ENCODE results near the gene KCNAB1.

Gene KCNAB1

DNA sequence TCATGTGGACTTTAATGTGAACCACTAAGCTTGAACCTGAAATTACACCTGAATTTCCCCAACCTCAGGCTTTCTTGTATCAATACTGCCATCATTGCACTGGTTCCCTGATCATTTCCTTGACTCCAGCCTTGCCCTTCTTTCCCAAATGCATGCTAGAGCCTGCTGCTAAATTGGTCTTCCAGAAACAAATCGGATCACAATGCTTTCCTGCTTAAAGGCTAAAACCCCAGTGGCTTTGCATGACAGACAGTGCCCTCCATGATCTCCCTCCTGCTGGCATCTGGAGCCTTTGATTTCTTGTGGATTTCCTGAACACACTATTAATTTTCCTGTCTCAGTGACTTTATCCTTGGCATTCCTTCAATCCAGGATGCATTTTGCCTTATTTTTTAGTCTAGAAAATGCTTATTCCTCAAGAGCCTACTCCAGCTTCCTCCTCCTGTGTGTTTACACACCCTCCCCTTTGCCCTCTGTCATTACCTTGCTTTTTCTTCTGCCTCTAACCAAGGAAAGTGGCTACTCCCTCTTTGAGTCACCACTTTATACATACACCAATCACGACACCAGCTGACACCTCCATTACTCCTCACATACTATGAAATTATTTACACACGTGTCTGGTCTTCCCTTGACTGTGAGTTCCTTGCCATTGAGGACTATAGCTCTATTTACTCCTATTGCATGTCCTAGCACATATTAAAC is 214.6 kb downstream of the KCNAB1 start:
- no peak for DNase-seq

DNA sequence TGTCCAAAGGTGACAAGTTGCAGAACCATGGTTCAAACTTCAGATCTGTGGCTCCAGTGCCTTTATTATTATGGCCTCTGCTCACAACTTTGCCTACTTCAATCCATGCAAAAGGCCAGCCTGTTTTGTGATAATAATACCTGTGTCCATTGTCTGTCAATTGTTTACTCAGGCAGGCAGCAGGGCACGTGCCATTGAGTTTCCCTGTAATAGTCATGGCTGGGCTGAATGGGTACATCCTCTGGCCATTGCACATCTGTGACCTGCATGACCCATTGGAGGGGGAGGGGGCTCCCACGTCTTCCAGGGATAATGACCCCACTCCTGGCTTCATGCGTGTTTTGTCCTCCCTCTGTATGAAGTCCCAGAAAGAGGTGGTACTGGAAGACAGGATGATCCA is 219.1 kb downstream of the KCNAB1 start:
- DNase-seq: no peak

DNA sequence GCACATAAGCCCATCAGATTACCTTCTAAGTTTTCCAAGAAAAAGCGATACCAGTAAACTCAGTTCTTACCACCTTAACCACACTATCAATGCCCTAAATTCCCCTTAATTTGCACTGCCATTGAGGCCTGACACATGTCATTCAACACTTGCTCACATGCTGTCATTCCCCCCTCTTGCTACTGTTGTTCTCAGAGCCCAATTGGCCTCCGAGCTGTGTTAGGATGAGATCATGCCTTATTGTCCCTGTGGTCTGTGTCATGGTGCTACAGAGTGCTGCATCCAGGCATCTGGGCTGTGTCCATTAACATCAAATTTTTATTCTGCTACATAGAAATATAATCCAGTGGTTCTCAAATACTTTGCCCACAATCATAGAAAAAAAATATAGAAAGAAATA is 221.0 kb downstream of the KCNAB1 start:
- DNase-seq: no peak

DNA sequence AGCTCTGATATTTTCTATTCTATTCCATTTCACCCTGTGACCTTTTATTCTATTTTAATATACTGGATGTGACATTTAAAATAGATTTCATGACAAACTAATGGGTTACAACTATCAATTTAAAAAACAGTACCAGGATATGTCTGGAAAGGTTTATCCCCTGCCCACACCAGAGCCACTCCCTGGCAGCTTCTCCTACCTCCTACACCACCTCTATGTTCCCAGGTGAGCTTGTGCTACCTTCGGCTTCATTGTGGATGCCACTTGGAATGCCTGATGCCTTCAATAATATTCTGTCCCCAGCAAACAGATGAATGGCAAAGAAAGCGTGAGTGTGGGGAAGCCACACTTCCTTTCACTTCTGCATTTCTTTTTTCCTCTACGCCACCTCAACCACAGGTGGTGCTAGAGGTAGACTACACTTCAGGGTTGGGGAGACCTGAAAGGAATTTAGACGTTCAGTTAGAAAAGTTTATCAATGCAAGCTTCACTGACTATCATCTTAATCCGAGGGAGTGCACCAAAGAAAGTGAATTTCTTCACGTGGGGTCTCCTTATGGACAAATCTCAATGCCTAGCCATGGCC is 221.5 kb downstream of the KCNAB1 start:
- DNase-seq: no peak

DNA sequence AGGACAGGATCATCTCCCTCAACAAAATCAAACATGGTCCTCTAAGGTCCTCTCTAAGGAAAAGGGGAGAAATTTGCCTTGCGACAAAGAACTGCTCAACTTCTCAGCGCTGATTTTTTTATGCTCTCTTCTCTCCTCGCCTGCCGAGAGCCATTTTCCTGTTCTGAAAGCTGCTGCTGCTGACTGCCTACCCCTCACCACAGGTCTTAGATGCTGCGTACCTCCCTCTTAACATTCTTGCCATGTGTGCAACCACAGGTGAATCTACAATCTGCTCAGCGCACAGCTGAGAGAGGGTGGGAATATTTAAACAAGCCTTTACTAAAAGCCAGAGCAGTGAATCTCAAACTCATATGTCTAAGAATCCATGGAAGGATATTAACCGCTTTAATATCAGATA is 223.8 kb downstream of the KCNAB1 start:
- DNase-seq: no peak

DNA sequence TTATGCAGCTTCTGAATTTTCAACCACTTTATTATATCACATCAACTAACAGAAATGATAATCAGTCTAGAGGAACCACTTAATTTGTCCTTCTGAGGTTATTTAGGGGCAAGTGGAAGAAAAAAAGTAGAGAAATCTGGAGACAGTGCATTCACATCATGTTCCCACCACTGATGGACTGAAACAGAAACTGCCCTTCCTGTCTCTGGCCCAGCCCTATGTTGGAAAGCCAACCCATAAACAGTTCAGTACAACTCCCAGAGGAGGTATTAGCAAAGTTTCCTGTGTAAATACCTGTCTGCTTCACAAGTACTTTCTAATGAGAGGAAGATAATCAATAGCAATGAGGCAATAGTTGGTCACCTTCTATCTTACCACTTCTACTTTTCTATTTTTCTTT is 228.7 kb downstream of the KCNAB1 start:
- no peak for DNase-seq

DNA sequence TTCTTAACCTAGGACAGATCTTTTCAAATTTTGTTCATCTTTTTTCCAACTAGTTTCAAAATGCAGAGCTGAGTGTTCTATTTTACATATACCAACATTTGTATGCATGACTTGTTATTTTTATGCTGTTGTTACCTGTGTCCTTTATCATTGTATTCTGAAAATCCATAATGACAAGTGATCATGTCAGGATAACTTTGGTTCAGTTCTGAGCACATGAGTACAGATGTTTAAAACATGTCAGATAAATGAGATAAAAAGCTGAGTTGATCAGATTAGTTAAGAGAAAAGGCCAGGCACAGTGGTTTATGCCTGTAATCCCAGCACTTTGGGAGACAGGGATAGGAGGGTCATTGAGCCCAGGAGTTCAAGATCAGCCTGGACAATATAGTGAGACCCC is 229.6 kb downstream of the KCNAB1 start:
- DNase-seq: no peak

DNA sequence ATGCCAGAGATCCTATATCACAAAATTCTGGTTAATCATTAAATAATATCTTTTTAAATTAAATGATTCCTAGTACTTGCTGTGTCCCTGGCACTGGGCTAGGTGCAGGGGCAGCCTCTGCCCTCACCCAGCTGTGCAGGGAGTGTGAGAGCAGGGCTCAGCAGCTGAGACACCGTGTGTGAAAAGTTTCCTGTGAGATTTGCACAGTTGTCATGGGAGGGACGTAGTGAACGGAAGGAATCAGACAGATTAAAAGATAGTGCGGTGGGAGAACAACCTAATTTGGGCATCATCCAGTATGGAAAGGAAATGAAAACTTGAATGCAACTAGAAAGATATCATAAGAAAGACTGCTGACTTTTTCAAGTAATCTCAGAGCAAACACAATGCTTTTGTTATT is 230.4 kb downstream of the KCNAB1 start:
- no peak for DNase-seq

DNA sequence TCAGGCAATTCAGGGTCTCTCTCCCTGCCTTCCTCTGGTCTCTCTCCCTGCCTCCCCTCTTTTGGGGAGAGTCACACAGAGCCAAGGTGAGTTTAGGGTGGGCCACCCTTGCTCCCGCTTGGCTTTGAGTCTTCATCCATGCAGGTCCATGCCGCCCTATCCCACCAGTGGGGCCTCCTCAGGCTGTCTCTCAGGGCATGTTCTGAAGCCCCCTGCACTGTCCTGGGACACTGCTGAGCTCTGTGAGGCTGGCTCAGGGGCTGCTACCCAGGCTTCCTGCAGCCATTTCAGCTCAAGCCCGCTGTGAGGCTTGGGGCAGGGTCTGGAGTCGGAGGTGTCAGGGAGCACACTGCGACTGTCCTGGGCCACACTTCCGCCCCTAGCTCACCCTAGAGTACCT is 231.4 kb downstream of the KCNAB1 start:
- no peak for DNase-seq

DNA sequence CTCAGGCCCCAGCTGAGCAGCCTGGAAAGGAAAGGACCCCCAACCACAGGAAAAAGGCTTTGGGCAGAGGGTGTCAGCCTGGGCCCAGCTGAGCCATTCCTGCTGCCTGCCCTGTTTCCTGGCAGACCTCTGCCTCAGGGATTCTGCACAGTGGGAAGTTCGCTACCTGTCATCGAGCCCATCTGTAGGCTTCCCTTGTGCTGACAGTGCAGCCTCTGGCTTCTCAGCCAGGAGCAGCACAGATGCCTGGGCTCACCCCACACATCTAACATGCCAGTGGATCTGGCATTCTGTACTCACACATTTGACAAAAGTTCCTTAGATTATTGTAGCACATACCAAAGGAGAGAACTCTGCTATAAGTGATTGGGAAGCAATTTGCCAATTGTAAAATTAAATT is 232.3 kb downstream of the KCNAB1 start:
- DNase-seq: no peak

DNA sequence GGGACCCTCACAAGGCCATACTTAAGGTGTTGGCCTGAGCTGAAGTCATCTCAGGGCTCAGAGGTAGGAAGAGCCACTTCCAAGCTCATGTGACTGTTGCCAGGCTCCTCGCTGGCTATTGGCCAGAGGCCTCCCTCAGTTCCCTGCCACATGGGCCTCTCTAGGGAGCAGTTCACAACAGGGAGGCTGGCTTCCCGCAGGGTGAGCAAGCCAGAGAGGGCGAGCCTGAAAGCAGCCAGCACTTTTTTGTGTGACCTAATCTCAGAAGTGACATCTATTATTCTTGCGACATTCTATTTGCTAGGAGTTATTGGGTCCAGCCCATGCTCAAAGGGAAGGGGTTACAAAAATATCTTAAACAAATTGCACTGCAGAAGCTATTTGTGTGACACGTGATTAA is 233.2 kb downstream of the KCNAB1 start:
- no peak for DNase-seq

DNA sequence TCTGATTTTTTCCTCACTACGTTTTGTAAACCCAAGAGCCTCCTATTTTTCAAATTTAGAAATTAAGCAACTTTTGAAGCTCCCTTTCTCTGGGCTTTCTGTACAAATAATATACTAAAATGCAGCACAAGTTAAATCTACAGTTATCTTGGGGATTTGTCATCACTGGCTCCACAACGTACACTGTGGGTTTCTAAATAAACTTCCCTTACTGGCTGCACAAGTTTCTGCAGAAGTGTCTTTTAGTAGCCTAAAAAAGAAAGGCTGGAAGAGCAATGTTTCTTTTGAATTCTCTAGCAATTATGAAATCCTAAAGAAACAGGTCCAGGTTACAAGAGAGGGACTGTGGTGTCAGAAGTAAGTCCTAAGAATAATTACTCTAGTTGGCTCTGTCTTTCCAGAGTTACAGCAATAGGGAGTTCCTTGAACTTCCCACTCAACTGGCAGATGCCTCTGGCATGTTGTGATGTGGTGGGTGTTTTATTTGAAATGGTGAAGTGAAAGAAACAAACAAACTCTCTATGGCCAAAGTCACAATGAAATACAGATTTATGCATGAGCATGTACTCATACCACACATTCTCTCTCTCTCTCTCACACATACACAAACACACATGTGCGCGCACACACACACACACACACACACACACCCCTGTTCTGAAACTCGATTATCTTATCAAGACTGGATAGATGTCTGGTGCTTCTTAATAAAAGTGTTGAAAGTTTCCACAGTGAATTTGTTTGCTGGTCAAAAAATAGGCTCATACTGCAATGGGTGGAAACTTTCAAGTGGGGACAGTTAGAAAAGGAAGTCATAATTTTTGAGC is 236.4 kb downstream of the KCNAB1 start:
- DNase-seq: no peak

DNA sequence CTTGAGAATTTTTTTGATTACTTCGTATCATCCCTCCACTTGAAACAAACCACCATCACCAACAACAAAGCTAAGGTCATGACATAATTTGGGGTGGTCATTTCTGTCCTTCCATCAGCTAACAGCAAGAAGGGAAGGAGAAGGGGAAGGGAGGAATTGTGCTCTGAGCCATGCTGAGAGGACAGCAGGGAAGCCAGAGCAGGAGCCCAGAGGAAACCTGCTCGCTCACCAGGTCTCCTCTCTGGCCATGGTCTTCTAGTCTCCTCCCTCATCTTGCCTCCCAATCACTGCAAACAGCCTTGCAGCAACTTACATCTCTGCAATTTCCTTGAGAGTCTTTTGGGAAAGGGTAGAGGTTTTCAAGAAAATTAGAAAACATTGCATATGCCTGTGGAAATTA is 237.9 kb downstream of the KCNAB1 start:
- no peak for DNase-seq

DNA sequence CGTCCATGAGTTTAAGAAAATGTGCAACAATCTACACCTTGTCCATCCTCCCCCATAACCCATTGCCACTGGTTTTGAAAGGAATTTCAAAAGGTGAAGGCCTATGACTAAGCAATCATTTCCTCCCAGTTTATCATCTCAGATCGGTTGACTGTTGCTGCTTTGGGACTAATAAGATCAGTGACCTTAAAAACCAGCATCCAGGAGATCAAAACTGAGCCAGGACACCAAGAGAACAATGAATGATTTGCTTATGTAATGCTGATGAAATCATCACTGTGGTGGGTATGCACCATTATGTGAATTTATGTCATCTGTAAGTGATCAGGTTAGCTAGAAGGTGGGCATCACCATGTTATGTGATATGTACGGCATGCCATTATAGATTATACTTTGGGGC is 239.0 kb downstream of the KCNAB1 start:
- DNase-seq: no peak

DNA sequence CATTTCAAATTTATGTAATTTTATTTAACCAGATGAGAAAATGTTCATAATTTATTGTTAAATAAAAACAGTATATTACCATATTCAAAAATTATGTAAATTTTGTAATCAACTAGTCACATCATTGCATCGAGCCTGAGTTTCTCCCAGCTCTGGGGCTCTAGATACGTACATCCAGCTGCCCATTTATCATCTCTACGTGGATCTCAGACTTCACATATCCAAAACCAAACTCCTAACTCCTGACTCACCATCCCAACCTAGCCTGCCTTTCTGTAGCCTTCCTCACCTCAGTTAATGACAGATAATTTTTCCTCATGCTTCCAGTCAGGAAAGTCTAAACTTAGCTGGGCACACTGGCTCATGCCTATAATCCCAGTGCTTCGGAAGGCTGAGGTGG is 239.7 kb downstream of the KCNAB1 start:
- DNase-seq: no peak

DNA sequence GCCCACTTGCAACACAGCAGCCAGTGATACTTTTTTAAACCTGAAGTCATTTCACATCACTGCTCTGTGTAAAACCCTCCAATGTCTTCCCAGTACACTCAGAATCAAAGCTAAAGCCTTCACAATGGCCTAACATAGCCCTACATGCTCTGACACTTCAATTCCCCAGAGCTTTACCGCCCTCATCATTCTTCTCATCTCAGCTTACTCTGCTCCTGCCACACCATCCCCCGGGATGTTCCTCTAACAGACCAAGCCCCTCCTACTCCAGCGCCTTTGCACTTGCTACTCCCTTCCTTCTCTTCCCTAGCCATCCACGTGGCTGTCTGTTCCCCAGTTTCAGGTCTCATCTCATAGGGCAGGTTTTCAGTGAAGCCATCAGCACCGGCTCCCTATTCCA is 240.6 kb downstream of the KCNAB1 start:
- no peak for DNase-seq

DNA sequence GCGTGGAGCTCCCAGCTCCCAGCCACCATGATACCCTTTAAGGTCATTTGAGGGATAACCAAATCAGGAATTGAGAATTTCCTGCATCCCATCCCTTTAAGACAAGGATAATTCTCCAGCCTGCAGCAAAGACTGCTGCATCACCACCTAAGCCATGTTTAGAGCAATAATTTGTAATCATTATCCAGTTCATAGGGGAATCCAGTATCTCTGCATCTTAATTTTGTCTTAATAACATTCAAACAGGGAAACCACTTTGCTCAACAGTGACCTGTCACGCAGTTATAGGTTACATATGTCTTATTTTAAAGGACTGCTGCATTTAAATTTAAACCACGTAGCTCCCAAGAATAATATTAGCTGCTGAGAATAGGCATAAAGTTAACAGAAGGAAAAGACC is 246.2 kb downstream of the KCNAB1 start:
- no peak for DNase-seq

DNA sequence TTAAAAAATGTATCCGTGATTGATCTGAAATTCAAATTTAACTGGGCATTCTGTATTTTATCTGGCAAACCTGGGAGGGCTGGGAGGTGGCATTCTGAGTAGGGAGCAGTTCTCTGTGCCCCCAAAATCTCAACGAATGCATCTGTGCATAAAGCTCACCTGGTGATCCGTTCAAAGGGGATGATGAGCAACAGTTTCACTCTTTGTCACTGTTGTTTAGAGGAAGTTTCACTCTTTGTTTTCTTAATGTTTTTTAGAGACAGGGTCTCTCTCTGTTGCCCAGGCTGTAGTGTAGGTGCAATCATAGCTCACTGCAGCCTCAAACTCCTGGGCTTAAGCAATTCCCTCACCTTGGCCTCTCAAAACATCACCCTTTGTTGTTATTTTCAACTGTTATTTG is 247.8 kb downstream of the KCNAB1 start:
- no peak for DNase-seq

DNA sequence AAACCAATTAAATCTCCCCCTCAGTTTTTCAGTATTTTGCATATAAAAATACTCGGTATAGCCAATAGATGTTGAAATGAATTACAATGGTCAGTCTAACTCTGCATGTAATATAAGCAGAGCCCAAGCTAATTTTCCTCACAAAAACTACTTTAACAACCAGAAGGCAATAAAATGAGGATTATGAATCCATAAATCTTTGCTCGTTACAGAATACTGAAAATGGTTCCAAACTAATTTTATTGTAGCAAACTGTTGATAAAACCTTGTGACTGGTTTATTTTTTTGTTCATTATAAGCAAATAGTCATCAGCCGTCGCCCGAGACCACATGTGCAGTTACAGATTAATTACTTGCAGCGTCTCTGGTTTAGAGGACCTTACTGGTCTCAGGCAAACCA is 251.3 kb downstream of the KCNAB1 start:
- no peak for DNase-seq

DNA sequence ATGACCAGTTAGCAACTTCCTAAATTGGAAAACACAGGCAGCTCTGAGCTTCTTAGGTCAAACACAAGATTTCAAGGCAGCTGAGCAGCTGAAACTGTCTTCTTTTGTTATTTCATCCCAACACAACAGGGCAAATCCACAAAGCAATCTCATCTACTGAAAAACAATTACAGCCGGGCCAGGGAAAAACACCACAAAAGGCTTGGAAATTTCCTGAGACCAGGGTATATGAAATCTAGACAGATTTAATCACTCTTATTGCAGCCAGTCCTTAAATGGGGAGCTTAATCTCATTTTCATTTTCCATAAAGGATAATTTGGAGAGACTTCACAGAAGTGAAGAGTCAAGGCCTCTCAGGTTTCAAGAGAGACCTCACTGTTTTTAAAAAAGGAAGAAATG is 252.7 kb downstream of the KCNAB1 start:
- no peak for DNase-seq

DNA sequence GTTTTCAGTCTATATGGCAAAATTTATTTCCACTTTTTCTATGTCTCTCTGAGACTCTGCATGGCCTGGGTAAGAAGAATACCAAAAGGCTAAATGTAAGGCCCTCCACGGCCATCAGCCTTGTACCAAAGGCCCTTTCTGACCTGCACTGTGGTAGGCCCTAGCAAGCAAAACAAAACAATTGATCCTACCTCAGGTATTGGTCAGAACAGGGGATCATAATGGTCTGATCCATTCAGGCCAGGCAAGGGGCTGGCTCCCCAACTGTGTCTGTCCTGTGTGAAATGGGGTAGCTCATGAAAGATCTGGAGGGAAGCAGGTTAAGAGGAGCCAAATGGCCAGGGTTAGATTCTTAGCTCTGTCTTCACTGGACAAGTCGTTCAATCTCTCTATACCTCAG is 253.3 kb downstream of the KCNAB1 start:
- no peak for DNase-seq

DNA sequence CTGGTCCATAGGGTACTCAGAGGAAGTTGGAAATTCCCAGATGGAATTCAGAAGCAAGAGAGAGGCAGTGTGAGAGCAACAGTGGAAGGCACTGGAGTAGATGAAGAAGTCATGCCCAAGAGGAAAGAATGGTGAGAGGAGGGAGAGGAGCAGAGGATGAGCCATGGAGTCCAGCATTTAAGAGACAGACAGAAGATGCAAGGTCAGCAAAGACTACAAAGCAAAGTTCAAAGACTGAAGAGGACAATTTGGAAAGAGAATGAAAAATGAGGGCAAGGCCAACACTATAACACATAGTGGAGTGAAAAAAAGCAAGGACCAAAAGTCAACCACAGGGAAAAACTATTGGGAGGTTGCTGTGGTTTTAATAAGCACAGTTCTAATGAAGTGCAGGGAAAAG is 255.8 kb downstream of the KCNAB1 start:
- DNase-seq: no peak

DNA sequence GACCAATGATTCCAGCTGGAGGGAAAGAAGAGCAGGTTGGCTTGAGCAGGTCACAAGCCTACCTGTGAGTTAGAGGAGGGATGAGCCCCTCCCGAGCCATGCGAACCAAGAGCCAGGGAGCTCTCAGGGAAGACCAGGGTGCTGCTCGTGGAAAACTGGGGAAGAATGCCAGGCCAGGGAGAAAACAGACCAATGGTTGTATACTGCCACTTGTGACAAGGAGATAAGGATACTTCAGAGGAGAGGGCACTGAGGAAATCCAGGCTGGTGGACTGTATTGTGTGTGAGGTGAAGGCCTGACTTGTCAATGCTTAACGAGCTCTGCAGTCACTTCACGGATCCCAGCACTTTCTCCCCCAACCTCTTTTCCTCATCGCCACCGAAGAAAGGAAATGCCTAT is 256.9 kb downstream of the KCNAB1 start:
- no peak for DNase-seq

DNA sequence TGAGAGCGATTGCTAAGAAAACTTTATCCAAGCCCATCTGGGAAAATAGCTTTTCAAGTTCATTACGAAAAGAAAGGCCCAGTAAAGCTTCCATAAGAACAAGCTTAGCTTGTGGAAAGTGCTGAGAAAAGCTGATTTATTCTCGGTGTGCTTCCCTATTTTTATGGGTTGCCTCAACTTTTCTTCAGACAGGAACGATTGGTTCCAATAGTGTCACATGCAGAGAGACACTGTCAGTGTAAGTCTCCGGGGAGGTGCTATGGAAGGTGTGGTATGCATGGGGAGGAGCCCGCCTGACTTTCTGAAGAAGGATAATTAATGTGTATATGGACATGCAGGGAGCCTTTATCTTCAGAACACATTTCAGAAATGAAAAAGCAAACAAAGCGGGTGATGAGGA is 257.3 kb downstream of the KCNAB1 start:
- DNase-seq: no peak

Data from activated CD4-positive, alpha-beta T cell treated with anti-CD3 and anti-CD28 coated beads, Interleukin-2, amount 50 U/mL, for 1 hour (primary cell).